HepG2 (cell line): Measurements from ENCODE around the gene RNF8. TPM values are rescaled to one million over a fixed set of nuclear protein-coding genes. Genes with fewer than 3 reads are reported as not detected.
A peak's percentile ranks its signal among the peaks of the same experiment; 100 is the strongest.

ENCODE experiments used
- AKAP8 ChIP-seq: sonication (generic); formaldehyde crosslinking; IDR thresholded peaks from 2 replicates; pipeline ENCODE4 v1.5.1; 2020; ENCODE audit warnings: mild to moderate bottlenecking, missing genetic modification reagents
- ARID2 ChIP-seq: sonication (generic); formaldehyde crosslinking; IDR thresholded peaks from 2 replicates; pipeline ENCODE4 v1.8.1; 2022; ENCODE audit warnings: mild to moderate bottlenecking, missing genetic modification reagents, borderline replicate concordance
- HES4 ChIP-seq: sonication (generic); formaldehyde crosslinking; IDR thresholded peaks from 2 replicates; pipeline ENCODE4 v1.9.0; 2021; ENCODE audit warnings: mild to moderate bottlenecking, missing genetic modification reagents, borderline replicate concordance
- MIER2 ChIP-seq: IDR thresholded peaks from 2 replicates; pipeline ENCODE4 v1.6.1; 2016; ENCODE audit warnings: missing biosample characterization, missing genetic modification reagents
- NFRKB ChIP-seq: fragments of 450-650 bp; IDR thresholded peaks from 2 replicates; pipeline ENCODE4 v1.6.1; 2017
- POLR2G ChIP-seq: fragments of 200-400 bp; formaldehyde crosslinking; IDR thresholded peaks from 2 replicates; pipeline ENCODE4 v1.6.1; 2018; ENCODE audit warnings: mild to moderate bottlenecking, low read depth, low read length, moderate library complexity
- RFXANK ChIP-seq: IDR thresholded peaks from 2 replicates; pipeline ENCODE4 v1.6.1; 2016
- RORA ChIP-seq: sonication (generic); formaldehyde crosslinking; IDR thresholded peaks from 2 replicates; pipeline ENCODE4 v1.5.0; 2020; ENCODE audit warnings: mild to moderate bottlenecking, missing genetic modification reagents, moderate library complexity
- SIX4 ChIP-seq: sonication (generic); formaldehyde crosslinking; IDR thresholded peaks from 2 replicates; pipeline ENCODE4 v1.4.0; 2020; ENCODE audit warnings: missing genetic modification reagents
- TGIF2 ChIP-seq: IDR thresholded peaks from 2 replicates; pipeline ENCODE4 v1.6.1; 2016; ENCODE audit warnings: control low read depth, missing compliant biosample characterization
- THYN1 ChIP-seq: sonication (generic); formaldehyde crosslinking; IDR thresholded peaks from 2 replicates; pipeline ENCODE4 v1.8.1; 2023; ENCODE audit warnings: low read depth, mild to moderate bottlenecking, moderate library complexity, missing genetic modification reagents, borderline replicate concordance
- TOE1 ChIP-seq: sonication (generic); formaldehyde crosslinking; IDR thresholded peaks from 2 replicates; pipeline ENCODE4 v1.4.0; 2020; ENCODE audit warnings: mild to moderate bottlenecking, missing genetic modification reagents
- YY1 ChIP-seq: IDR thresholded peaks from 2 replicates; pipeline ENCODE4 v1.6.1; 2011; ENCODE audit warnings: low read length, low read depth, moderate library complexity, mild to moderate bottlenecking; ENCODE audit not compliant: insufficient read depth, insufficient replicate concordance
- ZNF17 ChIP-seq: sonication (generic); formaldehyde crosslinking; IDR thresholded peaks from 2 replicates; pipeline ENCODE4 v1.5.0; 2020; ENCODE audit warnings: mild to moderate bottlenecking, missing genetic modification reagents
- ZNF788 ChIP-seq: sonication (generic); formaldehyde crosslinking; IDR thresholded peaks from 2 replicates; pipeline ENCODE4 v1.5.0; 2020; ENCODE audit warnings: mild to moderate bottlenecking, missing genetic modification reagents, borderline replicate concordance
- ZNF816 ChIP-seq: sonication (generic); formaldehyde crosslinking; IDR thresholded peaks from 2 replicates; pipeline ENCODE4 v1.8.0; 2022; ENCODE audit warnings: missing genetic modification reagents, mild to moderate bottlenecking, borderline replicate concordance
- ZNF841 ChIP-seq: sonication (generic); formaldehyde crosslinking; IDR thresholded peaks from 2 replicates; pipeline ENCODE4 v1.8.1; 2023; ENCODE audit warnings: missing genetic modification reagents, borderline replicate concordance
- polyA plus RNA-seq, 8 experiments: library from polyadenylated mRNA; depleted of rRNA in 3 of 8; stranded (reverse) in 7 of 8; unstranded in 1 of 8; fragments of >200 nt; fragmentation: Illumina TruSeq in 4 of 8; extraction: Trizol in 4 of 8; gene quantifications; 2 replicates each; pipeline versions ENCODE4 v1.2.1 to v1.2.3, GENCODE V29; 2011 to 2016; ENCODE audit warnings: low read depth in 4 of 8, missing spikeins in 1 of 8, mixed read lengths in 1 of 8; ENCODE audit not compliant: insufficient read depth in 1 of 8
- total RNA-seq, 5 experiments: library from RNA; depleted of rRNA; stranded (reverse); fragments of >200 nt; fragmentation: Illumina TruSeq; extraction: Trizol; gene quantifications; 2 replicates each; pipeline ENCODE4 v1.2.3, GENCODE V29; 2016; ENCODE audit warnings: low read depth in 1 of 5
- TF ChIP-seq, protein P1 (sequence below): sonication (generic); formaldehyde crosslinking; IDR thresholded peaks from 2 replicates; pipeline ENCODE4 v1.4.0; 2020; ENCODE audit warnings: mild to moderate bottlenecking, missing genetic modification reagents
- TF ChIP-seq, protein P2 (sequence below): IDR thresholded peaks from 2 replicates; pipeline ENCODE4 v1.6.1; 2016; ENCODE audit warnings: low read depth
- TF ChIP-seq, protein P3 (sequence below): sonication (generic); formaldehyde crosslinking; IDR thresholded peaks from 2 replicates; pipeline ENCODE4 v1.9.0; 2021; ENCODE audit warnings: missing genetic modification reagents, borderline replicate concordance
- TF ChIP-seq, protein P4 (sequence below): sonication (generic); formaldehyde crosslinking; IDR thresholded peaks from 2 replicates; pipeline ENCODE4 v1.9.0; 2022; ENCODE audit warnings: missing genetic modification reagents, mild to moderate bottlenecking, borderline replicate concordance

Gene RNF8
- total and polyA plus RNA-seq, 2 of the 13 experiments (the other 11 are each of a cell fraction or from before 2014, with no cell fraction given): 21.8 to 47.6 TPM

DNA sequence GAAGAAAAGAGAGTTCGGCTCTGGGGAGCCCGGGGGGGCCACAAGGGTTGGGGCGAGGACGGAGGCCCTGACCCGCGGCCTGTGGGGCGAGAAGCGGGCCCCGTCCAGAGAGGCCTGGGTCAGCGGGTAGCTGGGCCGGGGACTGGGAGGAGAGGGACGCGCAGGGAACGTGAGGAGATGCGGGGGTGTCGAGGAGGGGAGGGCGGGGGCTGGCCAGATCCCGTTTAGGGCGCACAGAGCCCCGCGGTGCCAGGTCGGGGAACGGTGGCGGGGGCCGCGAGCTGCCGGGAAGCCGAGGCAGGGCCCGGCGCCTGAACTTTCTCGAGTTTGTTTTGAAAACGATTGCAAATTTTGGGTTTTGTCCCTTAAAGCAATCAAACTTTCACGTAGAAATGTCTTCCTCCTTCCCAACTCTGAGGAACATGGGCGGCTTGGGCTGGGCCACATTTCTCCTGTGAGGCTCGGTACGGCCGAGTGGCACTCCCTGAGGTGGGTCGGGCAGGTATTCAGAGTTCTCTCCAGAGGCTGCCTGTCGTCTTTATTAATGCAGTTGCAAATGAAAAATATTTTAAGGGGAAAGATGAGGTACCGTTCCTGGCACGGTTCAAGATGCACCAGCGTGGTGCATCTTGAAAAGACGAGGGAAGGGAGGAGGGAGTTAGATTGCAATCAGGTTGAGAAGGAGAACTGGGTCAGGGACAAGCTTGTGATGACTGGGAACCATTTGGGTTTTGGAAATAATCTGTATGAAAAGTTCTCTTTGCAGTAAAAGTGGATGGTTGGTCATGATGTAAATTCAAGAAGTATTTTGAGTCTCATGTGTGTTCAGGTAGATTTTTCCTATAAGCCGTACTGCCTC lies 972 bp downstream of the RNF8 start (continued):
- TF ChIP-seq, protein P1, sequence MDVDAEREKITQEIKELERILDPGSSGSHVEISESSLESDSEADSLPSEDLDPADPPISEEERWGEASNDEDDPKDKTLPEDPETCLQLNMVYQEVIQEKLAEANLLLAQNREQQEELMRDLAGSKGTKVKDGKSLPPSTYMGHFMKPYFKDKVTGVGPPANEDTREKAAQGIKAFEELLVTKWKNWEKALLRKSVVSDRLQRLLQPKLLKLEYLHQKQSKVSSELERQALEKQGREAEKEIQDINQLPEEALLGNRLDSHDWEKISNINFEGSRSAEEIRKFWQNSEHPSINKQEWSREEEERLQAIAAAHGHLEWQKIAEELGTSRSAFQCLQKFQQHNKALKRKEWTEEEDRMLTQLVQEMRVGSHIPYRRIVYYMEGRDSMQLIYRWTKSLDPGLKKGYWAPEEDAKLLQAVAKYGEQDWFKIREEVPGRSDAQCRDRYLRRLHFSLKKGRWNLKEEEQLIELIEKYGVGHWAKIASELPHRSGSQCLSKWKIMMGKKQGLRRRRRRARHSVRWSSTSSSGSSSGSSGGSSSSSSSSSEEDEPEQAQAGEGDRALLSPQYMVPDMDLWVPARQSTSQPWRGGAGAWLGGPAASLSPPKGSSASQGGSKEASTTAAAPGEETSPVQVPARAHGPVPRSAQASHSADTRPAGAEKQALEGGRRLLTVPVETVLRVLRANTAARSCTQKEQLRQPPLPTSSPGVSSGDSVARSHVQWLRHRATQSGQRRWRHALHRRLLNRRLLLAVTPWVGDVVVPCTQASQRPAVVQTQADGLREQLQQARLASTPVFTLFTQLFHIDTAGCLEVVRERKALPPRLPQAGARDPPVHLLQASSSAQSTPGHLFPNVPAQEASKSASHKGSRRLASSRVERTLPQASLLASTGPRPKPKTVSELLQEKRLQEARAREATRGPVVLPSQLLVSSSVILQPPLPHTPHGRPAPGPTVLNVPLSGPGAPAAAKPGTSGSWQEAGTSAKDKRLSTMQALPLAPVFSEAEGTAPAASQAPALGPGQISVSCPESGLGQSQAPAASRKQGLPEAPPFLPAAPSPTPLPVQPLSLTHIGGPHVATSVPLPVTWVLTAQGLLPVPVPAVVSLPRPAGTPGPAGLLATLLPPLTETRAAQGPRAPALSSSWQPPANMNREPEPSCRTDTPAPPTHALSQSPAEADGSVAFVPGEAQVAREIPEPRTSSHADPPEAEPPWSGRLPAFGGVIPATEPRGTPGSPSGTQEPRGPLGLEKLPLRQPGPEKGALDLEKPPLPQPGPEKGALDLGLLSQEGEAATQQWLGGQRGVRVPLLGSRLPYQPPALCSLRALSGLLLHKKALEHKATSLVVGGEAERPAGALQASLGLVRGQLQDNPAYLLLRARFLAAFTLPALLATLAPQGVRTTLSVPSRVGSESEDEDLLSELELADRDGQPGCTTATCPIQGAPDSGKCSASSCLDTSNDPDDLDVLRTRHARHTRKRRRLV (CRISPR knock-in tag): no peak
- TF ChIP-seq POLR2G: no peak
- no peak for TF ChIP-seq NFRKB
- 0 out of 2 replicates have a peak, but pooled peaks have one; percentile 24 for TF ChIP-seq RFXANK
- TF ChIP-seq RORA (CRISPR knock-in tag): 0 out of 2 replicates have a peak, but pooled peaks have one; percentile 24
- TF ChIP-seq, protein P2, sequence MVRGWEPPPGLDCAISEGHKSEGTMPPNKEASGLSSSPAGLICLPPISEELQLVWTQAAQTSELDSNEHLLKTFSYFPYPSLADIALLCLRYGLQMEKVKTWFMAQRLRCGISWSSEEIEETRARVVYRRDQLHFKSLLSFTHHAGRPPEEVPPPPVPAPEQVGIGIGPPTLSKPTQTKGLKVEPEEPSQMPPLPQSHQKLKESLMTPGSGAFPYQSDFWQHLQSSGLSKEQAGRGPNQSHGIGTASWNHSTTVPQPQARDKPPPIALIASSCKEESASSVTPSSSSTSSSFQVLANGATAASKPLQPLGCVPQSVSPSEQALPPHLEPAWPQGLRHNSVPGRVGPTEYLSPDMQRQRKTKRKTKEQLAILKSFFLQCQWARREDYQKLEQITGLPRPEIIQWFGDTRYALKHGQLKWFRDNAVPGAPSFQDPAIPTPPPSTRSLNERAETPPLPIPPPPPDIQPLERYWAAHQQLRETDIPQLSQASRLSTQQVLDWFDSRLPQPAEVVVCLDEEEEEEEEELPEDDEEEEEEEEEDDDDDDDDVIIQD (CRISPR knock-in tag): no peak
- TF ChIP-seq, protein P3, sequence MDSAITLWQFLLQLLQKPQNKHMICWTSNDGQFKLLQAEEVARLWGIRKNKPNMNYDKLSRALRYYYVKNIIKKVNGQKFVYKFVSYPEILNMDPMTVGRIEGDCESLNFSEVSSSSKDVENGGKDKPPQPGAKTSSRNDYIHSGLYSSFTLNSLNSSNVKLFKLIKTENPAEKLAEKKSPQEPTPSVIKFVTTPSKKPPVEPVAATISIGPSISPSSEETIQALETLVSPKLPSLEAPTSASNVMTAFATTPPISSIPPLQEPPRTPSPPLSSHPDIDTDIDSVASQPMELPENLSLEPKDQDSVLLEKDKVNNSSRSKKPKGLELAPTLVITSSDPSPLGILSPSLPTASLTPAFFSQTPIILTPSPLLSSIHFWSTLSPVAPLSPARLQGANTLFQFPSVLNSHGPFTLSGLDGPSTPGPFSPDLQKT: no peak
- no peak for TF ChIP-seq HES4 (CRISPR knock-in tag)
- TF ChIP-seq ZNF816 (CRISPR knock-in tag): no peak
- TF ChIP-seq ARID2: 0 out of 2 replicates have a peak, but pooled peaks have one; percentile 6
- TF ChIP-seq ZNF841 (CRISPR knock-in tag): no peak
- no peak for TF ChIP-seq AKAP8 (CRISPR knock-in tag)
- TF ChIP-seq THYN1 (CRISPR knock-in tag): no peak
- no peak for TF ChIP-seq YY1
- no peak for TF ChIP-seq MIER2
- TF ChIP-seq, protein P4, sequence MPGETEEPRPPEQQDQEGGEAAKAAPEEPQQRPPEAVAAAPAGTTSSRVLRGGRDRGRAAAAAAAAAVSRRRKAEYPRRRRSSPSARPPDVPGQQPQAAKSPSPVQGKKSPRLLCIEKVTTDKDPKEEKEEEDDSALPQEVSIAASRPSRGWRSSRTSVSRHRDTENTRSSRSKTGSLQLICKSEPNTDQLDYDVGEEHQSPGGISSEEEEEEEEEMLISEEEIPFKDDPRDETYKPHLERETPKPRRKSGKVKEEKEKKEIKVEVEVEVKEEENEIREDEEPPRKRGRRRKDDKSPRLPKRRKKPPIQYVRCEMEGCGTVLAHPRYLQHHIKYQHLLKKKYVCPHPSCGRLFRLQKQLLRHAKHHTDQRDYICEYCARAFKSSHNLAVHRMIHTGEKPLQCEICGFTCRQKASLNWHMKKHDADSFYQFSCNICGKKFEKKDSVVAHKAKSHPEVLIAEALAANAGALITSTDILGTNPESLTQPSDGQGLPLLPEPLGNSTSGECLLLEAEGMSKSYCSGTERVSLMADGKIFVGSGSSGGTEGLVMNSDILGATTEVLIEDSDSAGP (CRISPR knock-in tag): no peak
- no peak for TF ChIP-seq TOE1 (CRISPR knock-in tag)
- no peak for TF ChIP-seq TGIF2 (CRISPR knock-in tag)
- no peak for TF ChIP-seq SIX4 (CRISPR knock-in tag)
- TF ChIP-seq ZNF17 (CRISPR knock-in tag): no peak
- TF ChIP-seq ZNF788 (CRISPR knock-in tag): no peak
